Measurements from ENCODE around the gene SPINK5. TPM values are rescaled to one million over a fixed set of nuclear protein-coding genes. Genes with fewer than 3 reads are reported as not detected.

The SPINK5 gene
- total and polyA plus RNA-seq, 11 donors = 0.16 to 2.3 (median 0.54) TPM; not detected in 2

DNA sequence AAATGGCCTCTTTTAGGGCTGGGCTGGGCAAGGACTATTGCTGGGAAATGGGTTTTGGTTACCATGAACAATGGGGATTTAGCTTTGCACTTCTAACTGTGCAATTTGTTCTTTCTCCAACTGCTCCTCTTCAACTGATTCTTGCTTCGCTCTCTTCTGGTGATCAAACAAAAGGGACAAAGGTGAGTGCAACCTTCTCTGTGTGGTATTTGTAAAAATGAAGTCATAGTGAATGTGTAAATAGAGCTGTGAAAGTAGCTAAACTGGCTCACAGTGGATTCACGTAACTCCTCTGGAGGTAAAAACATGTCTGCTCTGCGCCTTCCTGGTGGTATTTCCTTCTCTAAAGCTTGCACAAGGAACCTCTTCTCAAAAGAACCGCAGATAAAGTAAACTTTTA, 83.6 kb downstream of the SPINK5 start:
- Histone ChIP-seq H3K9me3 (no peaks in the 10 kb centered on the region), H3K27me3 (no peaks in the 10 kb centered on the region), H3K4me3 (no peak overlapping the region), H3K36me3 (no peaks in the 10 kb centered on the region), H3K4me1 (peaks cover 0 to 6% (median 0%) of the 10 kb centered on the region in 12 donors), H3K27ac (no peak overlapping the region)
- ATAC-seq (no peak), DNase-seq (no peak)
- intact Hi-C loops (cut with DNase I) = no loop called here
- TF ChIP-seq, protein P1, sequence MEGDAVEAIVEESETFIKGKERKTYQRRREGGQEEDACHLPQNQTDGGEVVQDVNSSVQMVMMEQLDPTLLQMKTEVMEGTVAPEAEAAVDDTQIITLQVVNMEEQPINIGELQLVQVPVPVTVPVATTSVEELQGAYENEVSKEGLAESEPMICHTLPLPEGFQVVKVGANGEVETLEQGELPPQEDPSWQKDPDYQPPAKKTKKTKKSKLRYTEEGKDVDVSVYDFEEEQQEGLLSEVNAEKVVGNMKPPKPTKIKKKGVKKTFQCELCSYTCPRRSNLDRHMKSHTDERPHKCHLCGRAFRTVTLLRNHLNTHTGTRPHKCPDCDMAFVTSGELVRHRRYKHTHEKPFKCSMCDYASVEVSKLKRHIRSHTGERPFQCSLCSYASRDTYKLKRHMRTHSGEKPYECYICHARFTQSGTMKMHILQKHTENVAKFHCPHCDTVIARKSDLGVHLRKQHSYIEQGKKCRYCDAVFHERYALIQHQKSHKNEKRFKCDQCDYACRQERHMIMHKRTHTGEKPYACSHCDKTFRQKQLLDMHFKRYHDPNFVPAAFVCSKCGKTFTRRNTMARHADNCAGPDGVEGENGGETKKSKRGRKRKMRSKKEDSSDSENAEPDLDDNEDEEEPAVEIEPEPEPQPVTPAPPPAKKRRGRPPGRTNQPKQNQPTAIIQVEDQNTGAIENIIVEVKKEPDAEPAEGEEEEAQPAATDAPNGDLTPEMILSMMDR (IDR thresholded peaks at IDR 0.05) = no peak
- no peak for TF ChIP-seq POLR2A (IDR thresholded peaks at IDR 0.05)
- 85 to 96% (median 94%) methylated on average over 4 of the region's 4 CpGs for WGBS, 4 donors

DNA sequence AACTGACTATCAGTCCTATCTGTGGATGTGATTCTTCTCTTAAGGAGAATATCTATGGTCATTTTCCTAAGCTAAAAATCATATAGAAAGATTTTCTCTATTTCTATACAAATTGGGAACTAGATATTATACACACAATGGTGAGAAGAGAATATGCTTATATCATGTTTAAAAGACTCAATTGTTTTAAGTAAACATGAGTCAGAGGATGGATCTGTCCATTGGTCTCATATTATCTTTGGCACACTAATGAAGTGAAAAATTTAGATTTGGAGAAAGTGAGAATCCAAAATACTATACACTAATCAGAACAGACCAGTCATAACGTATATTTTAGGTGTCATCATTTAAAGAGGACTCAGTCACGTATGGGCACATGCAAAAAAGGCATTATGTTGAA, 88.1 kb downstream of the SPINK5 start:
- H3K27me3 ChIP-seq = no peaks in the 10 kb centered on the region
- no peaks in the 10 kb centered on the region for H3K4me1 ChIP-seq
- no peaks in the 10 kb centered on the region for H3K36me3 ChIP-seq
- intact Hi-C loops (cut with DNase I) = no loop called here
- H3K27ac ChIP-seq = no peak overlapping the region
- H3K9me3 ChIP-seq = peaks cover 0 to 12% (median 0%) of the 10 kb centered on the region in 12 donors
- 71 to 81% (median 73%) methylated on average over 2 of the region's 2 CpGs for WGBS, 4 donors
- ATAC-seq (no peak), DNase-seq (no peak)
- no peak for TF ChIP-seq POLR2A (IDR thresholded peaks at IDR 0.05)
- TF ChIP-seq, protein P1 (IDR thresholded peaks at IDR 0.05) = no peak
- H3K4me3 ChIP-seq = no peak overlapping the region

DNA sequence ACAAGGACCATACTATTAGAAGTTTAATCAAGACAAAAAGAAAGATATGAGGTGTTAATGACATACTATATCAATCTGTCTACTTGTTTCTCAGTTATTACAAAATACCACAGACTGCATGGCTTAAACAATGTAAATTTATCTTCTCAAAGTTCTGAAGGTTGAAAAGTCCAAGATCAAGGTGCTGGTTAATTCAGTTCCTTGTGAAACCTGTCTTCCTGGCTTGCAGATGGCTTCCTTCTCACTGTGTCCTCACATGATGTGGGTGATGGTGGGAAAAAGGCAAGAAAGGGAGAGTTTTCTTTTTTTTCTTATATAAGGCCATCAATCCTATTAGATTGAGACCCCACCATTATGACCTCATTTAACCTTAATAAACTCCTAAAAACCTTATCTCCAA, 89.0 kb downstream of the SPINK5 start:
- H3K27me3 ChIP-seq = no peaks in the 10 kb centered on the region
- no peak overlapping the region for H3K4me3 ChIP-seq
- no peak for ATAC-seq
- no peak overlapping the region for H3K27ac ChIP-seq
- TF ChIP-seq, protein P1 (IDR thresholded peaks at IDR 0.05) = no peak
- TF ChIP-seq POLR2A (IDR thresholded peaks at IDR 0.05) = no peak
- intact Hi-C loops (cut with DNase I) = no loop called here
- H3K4me1 ChIP-seq = no peaks in the 10 kb centered on the region
- H3K9me3 ChIP-seq = peaks cover 0 to 16% (median 0%) of the 10 kb centered on the region in 12 donors
- no peaks in the 10 kb centered on the region for H3K36me3 ChIP-seq
- DNase-seq = no peak

DNA sequence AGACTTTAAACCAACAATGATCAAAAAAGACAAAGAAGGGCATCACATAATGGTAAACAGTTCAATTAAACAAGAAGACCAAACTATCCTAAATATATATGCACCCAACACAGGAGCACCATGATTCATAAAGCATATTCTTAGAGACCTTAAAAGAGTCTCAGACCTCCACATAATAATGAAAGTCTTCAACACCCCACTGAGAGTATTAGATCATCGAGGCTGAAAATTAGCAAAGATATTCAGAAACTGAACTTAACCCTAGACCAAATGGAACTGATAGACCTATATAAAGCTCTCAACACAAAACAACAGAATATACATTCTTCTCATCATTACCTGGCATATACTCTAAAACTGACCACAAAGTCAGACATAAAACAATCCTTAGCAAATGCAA, 92.8 kb downstream of the SPINK5 start:
- Histone ChIP-seq H3K36me3 (no peaks in the 10 kb centered on the region), H3K4me1 (no peaks in the 10 kb centered on the region), H3K9me3 (peaks cover 0 to 16% (median 0%) of the 10 kb centered on the region in 12 donors), H3K27me3 (no peaks in the 10 kb centered on the region), H3K27ac (no peak overlapping the region), H3K4me3 (no peak overlapping the region)
- no peak for ATAC-seq
- intact Hi-C loops (cut with DNase I) = no loop called here
- DNase-seq = no peak
- TF ChIP-seq, protein P1 (IDR thresholded peaks at IDR 0.05) = no peak
- no peak for TF ChIP-seq POLR2A (IDR thresholded peaks at IDR 0.05)
- 84 to 94% (median 89%) methylated on average over 1 of the region's 1 CpG for WGBS, 4 donors
